Measurements from ENCODE around the gene EEF2. TPM values are rescaled to one million over a fixed set of nuclear protein-coding genes. Genes with fewer than 3 reads are reported as not detected.
A peak's percentile ranks its signal among the peaks of the same experiment; 100 is the strongest.

The EEF2 gene
- total RNA-seq, 1 donor from 2014 or later = 1,288 TPM

GRCh38 chr19:3995607-3996006, 10.3 kb upstream of the EEF2 start:
- Histone ChIP-seq H3K4me1 (no peaks in the 10 kb centered on the region), H4K20me1 (ENCODE audit: low read depth) (no peaks in the 10 kb centered on the region), H3K27me3 (no peaks in the 10 kb centered on the region), H2AFZ (replicated peaks) (no peak overlapping the region), H3K4me3 (no peak overlapping the region), H3K4me2 (no peak overlapping the region), H3K9me3 (ENCODE audit: low read depth) (no peaks in the 10 kb centered on the region), H3F3A (ENCODE audit: low read depth) (no peaks in the 10 kb centered on the region), H3K9ac (no peak overlapping the region), H3K79me2 (ENCODE audit: low read depth) (no peaks in the 10 kb centered on the region), H3K36me3 (no peaks in the 10 kb centered on the region), H3K27ac (no peak overlapping the region)
- no peaks in the 10 kb centered on the region for H3K9me3 Mint-ChIP-seq
- H3K4me3 Mint-ChIP-seq = no peak overlapping the region
- TF ChIP-seq CTCF (IDR thresholded peaks at IDR 0.05) (no peak), EZH2phosphoT487 (IDR thresholded peaks at IDR 0.05) (no peak), EZH2 (IDR thresholded peaks at IDR 0.05) (no peak)
- H3K27ac Mint-ChIP-seq = no peak overlapping the region
- peaks cover 4% of the 10 kb centered on the region for H3K4me1 Mint-ChIP-seq
- DNase-seq (ENCODE audit: low spot score) = no peak
- no peaks in the 10 kb centered on the region for H3K36me3 Mint-ChIP-seq
- peaks cover 10% of the 10 kb centered on the region for H3K27me3 Mint-ChIP-seq (ENCODE audit: insufficient read depth, low read depth)

- no peak overlapping the region for H3K9ac ChIP-seq
- peaks cover 7% of the 10 kb centered on the region for H3K27me3 Mint-ChIP-seq (ENCODE audit: insufficient read depth, low read depth)
- no peaks in the 10 kb centered on the region for H3K9me3 ChIP-seq (ENCODE audit: low read depth)
- H3K27ac ChIP-seq = no peak overlapping the region
- no peak for DNase-seq (ENCODE audit: low spot score)
- H3K4me2 ChIP-seq = no peak overlapping the region
- H2AFZ ChIP-seq (replicated peaks) = peak overlapping the region; percentile 95
- no peak overlapping the region for H3K27ac Mint-ChIP-seq
- no peaks in the 10 kb centered on the region for H3K79me2 ChIP-seq (ENCODE audit: low read depth)
- H3K4me1 ChIP-seq = peaks cover 13% of the 10 kb centered on the region
- peaks cover 7% of the 10 kb centered on the region for H3K27me3 ChIP-seq
- no peaks in the 10 kb centered on the region for H4K20me1 ChIP-seq (ENCODE audit: low read depth)
- peak overlapping the region; percentile 65 for H3K4me3 Mint-ChIP-seq
- no peak for TF ChIP-seq EZH2 (IDR thresholded peaks at IDR 0.05)
- TF ChIP-seq EZH2phosphoT487 (IDR thresholded peaks at IDR 0.05) = no peak
- TF ChIP-seq CTCF (IDR thresholded peaks at IDR 0.05) = no peak
- peaks cover 29% of the 10 kb centered on the region for H3F3A ChIP-seq (ENCODE audit: low read depth)
- no peaks in the 10 kb centered on the region for H3K36me3 Mint-ChIP-seq
- no peaks in the 10 kb centered on the region for H3K36me3 ChIP-seq
- H3K9me3 Mint-ChIP-seq = no peaks in the 10 kb centered on the region
- no peak overlapping the region for H3K4me3 ChIP-seq
- peaks cover 19% of the 10 kb centered on the region for H3K4me1 Mint-ChIP-seq
Measured at GRCh38 chr19:3990815-3991117, 5.5 kb upstream of the EEF2 start.

- TF ChIP-seq CTCF (IDR thresholded peaks at IDR 0.05) = peak; percentile 63
- TF ChIP-seq EZH2 (IDR thresholded peaks at IDR 0.05) = no peak
- Mint-ChIP-seq H3K27ac (no peak overlapping the region), H3K4me3 (peak overlapping the region; percentile 73), H3K36me3 (peaks cover 16% of the 10 kb centered on the region), H3K27me3 (ENCODE audit: insufficient read depth, low read depth) (peaks cover 9% of the 10 kb centered on the region), H3K9me3 (no peaks in the 10 kb centered on the region), H3K4me1 (peaks cover 40% of the 10 kb centered on the region)
- Histone ChIP-seq H3K4me1 (peaks cover 24% of the 10 kb centered on the region), H3K27ac (no peak overlapping the region), H3F3A (ENCODE audit: low read depth) (peaks cover 51% of the 10 kb centered on the region), H3K79me2 (ENCODE audit: low read depth) (peaks cover 25% of the 10 kb centered on the region), H3K4me3 (peak overlapping the region; percentile 95), H4K20me1 (ENCODE audit: low read depth) (peaks cover 24% of the 10 kb centered on the region), H3K9ac (no peak overlapping the region), H3K9me3 (ENCODE audit: low read depth) (no peaks in the 10 kb centered on the region), H3K36me3 (peaks cover 8% of the 10 kb centered on the region), H2AFZ (replicated peaks) (peak overlapping the region; percentile 65), H3K27me3 (peaks cover 7% of the 10 kb centered on the region), H3K4me2 (peak overlapping the region; percentile 87)
- peak; percentile 94 for DNase-seq (ENCODE audit: low spot score)
Measured at GRCh38 chr19:3987619-3988371, 2.5 kb upstream of the EEF2 start.

Measured in neural progenitor cell (in vitro differentiated cells).